Panc1 (cell line): ENCODE results near the gene KIAA1671. TPM values are rescaled to one million over a fixed set of nuclear protein-coding genes. Genes with fewer than 3 reads are reported as not detected.

Experiments used
- ATAC-seq: fragments of 200-7000 bp; cut with Tn5 transposase; 2 replicates; pipeline ENCODE4 v1.9.1; 2020; ENCODE audit warnings: mild to moderate bottlenecking, moderate library complexity
- BruUV-seq: library from RNA; stranded (reverse); fragments of 400-500 nt; replicated peaks from 2 replicates; lab custom pipeline; 2021; lab: Mats Ljungman, UMichigan
- CTCF ChIA-PET: fragments of 300-600 bp; sonication (Branson Sonifier 250); formaldehyde crosslinking; loops from one replicate; lab custom pipeline; 2022; ENCODE audit warnings: antibody characterized with exemption; lab: Charles Lee
- POLR2A ChIA-PET: fragments of 300-600 bp; sonication (Branson Sonifier 250); formaldehyde crosslinking; loops from one replicate; lab custom pipeline; 2022; ENCODE audit warnings: antibody characterized with exemption; lab: Charles Lee
- DNase-seq: peaks from one replicate; pipeline ENCODE4 v3.0.0-alpha.2; 2010; ENCODE audit warnings: low read depth, low spot score
- H3K27ac ChIP-seq: 2 replicates; pipeline ENCODE4 v1.5.1; 2011; ENCODE audit warnings: mild to moderate bottlenecking, low read length, inconsistent platforms
- H3K27me3 ChIP-seq: fragments of 200-500 bp; sonication (Bioruptor generic); 2 replicates; pipeline ENCODE4 v1.6.0; 2014; ENCODE audit warnings: low read length, inconsistent platforms; ENCODE audit not compliant: control insufficient read depth, insufficient read depth
- H3K36me3 ChIP-seq: fragments of 200-500 bp; sonication (Bioruptor generic); 2 replicates; pipeline ENCODE4 v1.5.1; 2014; ENCODE audit warnings: inconsistent platforms, mild to moderate bottlenecking, low read length, moderate library complexity; ENCODE audit not compliant: control insufficient read depth, insufficient read depth
- H3K4me1 ChIP-seq: 2 replicates; pipeline ENCODE4 v1.5.1; 2011; ENCODE audit warnings: inconsistent platforms, mild to moderate bottlenecking, low read length, moderate library complexity; ENCODE audit not compliant: control insufficient read depth, insufficient read depth
- H3K4me3 ChIP-seq, 2 experiments: 2 replicates each; pipeline ENCODE4 v1.5.1; 2011 to 2012; ENCODE audit warnings: low read depth in 2 of 2, low read length in 2 of 2, mild to moderate bottlenecking in 2 of 2, inconsistent platforms in 1 of 2, moderate library complexity in 1 of 2
- H3K9me3 ChIP-seq: fragments of 200-500 bp; sonication (Bioruptor generic); 2 replicates; pipeline ENCODE4 v1.5.1; 2014; ENCODE audit warnings: low read depth, mild to moderate bottlenecking, inconsistent platforms, low read length, moderate library complexity; ENCODE audit not compliant: control insufficient read depth, insufficient read depth
- POLR2AphosphoS5 ChIP-seq: IDR thresholded peaks from 2 replicates; pipeline ENCODE4 v1.6.1; 2012; ENCODE audit warnings: mild to moderate bottlenecking, low read depth, low read length, moderate library complexity
- REST ChIP-seq, 2 experiments: IDR thresholded peaks; 2 replicates each; pipeline ENCODE4 v1.6.1; 2011 to 2012; ENCODE audit warnings: low read depth in 2 of 2, control low read depth in 1 of 2, low read length in 1 of 2, mild to moderate bottlenecking in 1 of 2, moderate library complexity in 1 of 2; ENCODE audit not compliant: insufficient read depth in 1 of 2
- SIN3A ChIP-seq: IDR thresholded peaks from 2 replicates; pipeline ENCODE4 v1.6.1; 2012; ENCODE audit warnings: low read depth, mild to moderate bottlenecking, low read length, moderate library complexity, borderline replicate concordance; ENCODE audit not compliant: insufficient read depth
- TCF7L2 ChIP-seq: IDR thresholded peaks from 2 replicates; pipeline ENCODE4 v1.6.1; 2011; ENCODE audit warnings: mild to moderate bottlenecking, low read depth, low read length, inconsistent platforms
- in situ Hi-C: cut with HindIII; loops from 2 replicates; pipeline ENCODE4 v1.10.0; 2016; ENCODE audit warnings: low sequenced_read_pairs, low pct_unique_long_range_greater_than_20kb
- intact Hi-C: fragments of 100-400 bp; cut with micrococcal nuclease; formaldehyde crosslinking; loops from one replicate; pipeline ENCODE4 v1.10.0; 2022; ENCODE audit not compliant: unreplicated experiment
- total RNA-seq: library from RNA; stranded (reverse); gene quantifications from one replicate; pipeline ENCODE4 v1.2.1, GENCODE V29; 2021; ENCODE audit not compliant: unreplicated experiment
- TF ChIP-seq, protein P1 (sequence below): fragments of 450-650 bp; IDR thresholded peaks from 2 replicates; pipeline ENCODE4 v1.5.1; 2017; ENCODE audit warnings: mild to moderate bottlenecking

KIAA1671 gene
- total RNA-seq, 1 experiment from 2014 or later: 48.1 TPM

DNA sequence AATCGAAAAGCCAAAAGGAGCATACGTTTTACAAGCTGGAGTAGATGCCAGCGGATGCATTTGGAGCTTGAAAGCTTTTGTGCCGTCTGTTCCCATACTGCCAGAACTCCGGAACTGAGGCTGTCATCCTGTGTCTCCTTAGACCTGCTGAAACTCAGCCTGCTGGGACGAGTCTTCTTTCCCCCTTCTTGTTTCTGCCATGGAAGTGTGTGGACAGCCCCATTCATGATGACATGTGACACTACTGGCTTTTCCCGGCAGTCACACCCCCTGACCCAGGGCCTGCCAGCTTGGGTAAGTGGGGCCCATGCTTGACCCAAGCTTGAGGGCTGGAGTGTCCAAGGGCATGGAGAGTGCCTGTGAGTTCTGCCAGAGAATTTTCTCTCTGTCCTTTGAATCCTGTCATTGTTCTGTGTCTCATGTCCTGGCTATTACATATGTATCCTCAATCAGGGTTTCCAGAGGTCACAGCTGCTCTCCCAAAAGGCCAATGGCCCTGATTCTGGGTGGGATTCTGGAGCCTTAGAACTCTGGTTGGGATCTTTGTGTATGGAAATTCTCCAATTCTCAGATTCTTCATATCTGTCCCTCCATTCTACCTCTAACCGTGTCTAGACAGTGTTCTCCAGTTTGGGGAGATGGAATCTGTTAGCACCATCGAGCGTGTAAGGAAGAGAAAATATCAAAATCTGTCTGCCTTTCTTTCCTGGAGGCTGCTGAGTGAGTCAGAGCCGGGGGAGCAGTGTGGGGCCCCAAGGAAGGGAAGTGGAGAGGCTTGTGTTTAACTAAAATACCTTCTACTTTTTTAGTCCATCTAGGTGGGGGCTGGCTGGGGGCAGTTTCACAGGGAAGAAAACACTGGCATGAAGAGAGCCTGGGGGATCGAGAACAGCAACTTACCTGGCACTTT, 73.2 kb downstream of the KIAA1671 start:
- BruUV-seq: no TSS peak
- H3K9me3 ChIP-seq: no peaks in the 10 kb centered on the region
- ChIA-PET POLR2A (no interaction called here), CTCF (no interaction called here)
- no peak for TF ChIP-seq REST (IDR thresholded peaks at IDR 0.05; ENCODE audit: insufficient read depth in 1 of 2, low read depth in 2 of 2, low read length in 1 of 2)
- TF ChIP-seq, protein P1, sequence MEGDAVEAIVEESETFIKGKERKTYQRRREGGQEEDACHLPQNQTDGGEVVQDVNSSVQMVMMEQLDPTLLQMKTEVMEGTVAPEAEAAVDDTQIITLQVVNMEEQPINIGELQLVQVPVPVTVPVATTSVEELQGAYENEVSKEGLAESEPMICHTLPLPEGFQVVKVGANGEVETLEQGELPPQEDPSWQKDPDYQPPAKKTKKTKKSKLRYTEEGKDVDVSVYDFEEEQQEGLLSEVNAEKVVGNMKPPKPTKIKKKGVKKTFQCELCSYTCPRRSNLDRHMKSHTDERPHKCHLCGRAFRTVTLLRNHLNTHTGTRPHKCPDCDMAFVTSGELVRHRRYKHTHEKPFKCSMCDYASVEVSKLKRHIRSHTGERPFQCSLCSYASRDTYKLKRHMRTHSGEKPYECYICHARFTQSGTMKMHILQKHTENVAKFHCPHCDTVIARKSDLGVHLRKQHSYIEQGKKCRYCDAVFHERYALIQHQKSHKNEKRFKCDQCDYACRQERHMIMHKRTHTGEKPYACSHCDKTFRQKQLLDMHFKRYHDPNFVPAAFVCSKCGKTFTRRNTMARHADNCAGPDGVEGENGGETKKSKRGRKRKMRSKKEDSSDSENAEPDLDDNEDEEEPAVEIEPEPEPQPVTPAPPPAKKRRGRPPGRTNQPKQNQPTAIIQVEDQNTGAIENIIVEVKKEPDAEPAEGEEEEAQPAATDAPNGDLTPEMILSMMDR: no peak
- no peak for TF ChIP-seq TCF7L2
- TF ChIP-seq SIN3A: no peak
- TF ChIP-seq POLR2AphosphoS5: no peak
- no peak for DNase-seq
- H3K4me1 ChIP-seq: peaks cover 18% of the 10 kb centered on the region
- no peak overlapping the region for H3K4me3 ChIP-seq
- intact Hi-C loops: loop anchor here (5.0 kb wide), 1 partner anchor 73 kb away; the partner anchor contains the start of gene KIAA1671
- H3K36me3 ChIP-seq: no peaks in the 10 kb centered on the region
- peak; percentile 40; the same call in 1 of the 2 replicates for ATAC-seq
- peak overlapping the region; percentile 73 for H3K27ac ChIP-seq
- in situ Hi-C loops: no loop called here
- H3K27me3 ChIP-seq: no peaks in the 10 kb centered on the region

DNA sequence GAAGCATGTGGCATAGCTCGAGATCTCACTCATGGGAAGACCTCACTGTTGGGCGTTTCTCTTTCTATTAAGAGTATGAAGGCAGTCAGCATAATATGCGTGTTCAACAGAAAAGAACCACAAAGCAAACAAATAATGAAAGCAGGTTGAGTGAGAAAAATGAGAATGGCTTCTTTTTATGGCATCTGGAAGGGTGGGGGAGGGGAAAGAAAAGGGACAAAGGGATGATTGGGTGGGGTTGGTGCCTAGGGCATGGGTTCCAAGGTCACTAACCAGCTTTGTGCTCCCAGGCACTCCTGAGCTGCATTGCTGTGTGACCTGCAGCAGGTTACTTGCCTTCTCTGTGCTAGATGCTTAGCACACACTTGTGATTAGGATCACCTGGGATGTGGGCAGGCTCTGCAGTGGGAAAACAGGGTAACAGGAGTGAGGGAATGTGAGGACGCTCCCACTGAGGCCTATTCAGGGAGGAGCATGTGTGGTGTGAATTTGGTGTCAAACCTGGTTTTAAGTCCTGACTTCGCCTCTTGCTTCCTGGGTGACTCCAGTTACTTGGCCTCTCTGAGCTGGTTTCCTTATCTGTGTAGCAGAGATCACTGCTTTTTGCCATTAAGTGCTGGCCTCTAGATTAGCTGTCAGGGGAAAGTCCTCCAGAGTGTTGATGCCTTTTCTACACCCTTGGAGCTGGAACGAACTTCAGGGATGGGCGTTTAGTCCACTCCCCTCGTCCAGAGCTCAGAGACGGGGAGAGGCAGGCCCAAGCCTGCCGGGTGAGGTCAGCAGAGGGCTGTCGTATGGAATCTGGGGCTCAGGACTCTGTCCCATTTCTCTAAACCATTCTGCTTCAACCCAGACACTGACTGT, 74.8 kb downstream of the KIAA1671 start:
- intact Hi-C loops (loop anchor here (5.0 kb wide), 1 partner anchor 75 kb away; the partner anchor contains the start of gene KIAA1671), in situ Hi-C loops (no loop called here)
- ChIA-PET CTCF (no interaction called here), POLR2A (no interaction called here)
- no peak for DNase-seq
- 0 out of 2 replicates have a peak overlapping the region, but pooled peaks have one; percentile 23 for H3K27ac ChIP-seq
- H3K36me3 ChIP-seq: no peaks in the 10 kb centered on the region
- no peak for TF ChIP-seq SIN3A
- TF ChIP-seq, protein P1: no peak
- ATAC-seq: 0 out of 2 replicates have a peak, but pooled peaks have one; percentile 54
- peaks cover 18% of the 10 kb centered on the region for H3K4me1 ChIP-seq
- H3K9me3 ChIP-seq: no peaks in the 10 kb centered on the region
- BruUV-seq: no TSS peak
- no peak overlapping the region for H3K4me3 ChIP-seq
- H3K27me3 ChIP-seq: no peaks in the 10 kb centered on the region
